ENCODE data around the gene B4GALNT4. TPM values are rescaled to one million over a fixed set of nuclear protein-coding genes. Genes with fewer than 3 reads are reported as not detected.
"Not testable (repeated sequence)": the region's sequence is repeated elsewhere in the genome, so short reads cannot be mapped to it uniquely, and the experiment has no call there.

B4GALNT4 gene
- total RNA-seq, 6 experiments from 2014 or later, result 0.05 to 0.07 TPM; not detected in 4

DNA sequence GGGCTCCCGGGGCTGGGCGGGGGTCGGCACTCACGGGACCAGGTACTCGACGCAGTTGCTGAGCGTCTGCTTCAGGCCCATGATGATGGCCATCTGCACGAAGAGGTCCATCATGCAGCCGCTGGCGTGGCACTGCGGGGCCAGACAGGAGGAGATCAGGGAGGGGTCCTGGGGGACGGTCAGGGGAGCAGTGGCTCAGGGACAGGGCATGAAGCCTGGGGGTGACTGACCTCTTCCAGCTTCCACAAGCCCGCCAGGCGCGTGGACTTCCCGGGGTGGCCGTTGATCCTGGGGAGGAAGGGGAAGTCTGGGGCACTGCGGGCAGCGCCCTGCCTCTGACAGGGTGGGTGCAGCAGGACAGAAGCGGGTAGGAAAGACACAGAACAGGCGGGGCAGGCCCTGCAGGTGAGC, 51.6 kb downstream of the B4GALNT4 start:
- intact Hi-C loops (cut with DNase I), result no loop called here
- Histone ChIP-seq H3K4me1 (peaks cover 0 to 8% (median 0%) of the 10 kb centered on the region in 4 donors), H3K27me3 (no peaks in the 10 kb centered on the region), H3K4me3 (no peak overlapping the region), H3K36me3 (no peaks in the 10 kb centered on the region), H3K9me3 (no peaks in the 10 kb centered on the region), H3K27ac (no peak overlapping the region)
- TF ChIP-seq POLR2A (IDR thresholded peaks at IDR 0.05), result no peak
- TF ChIP-seq, protein P1, sequence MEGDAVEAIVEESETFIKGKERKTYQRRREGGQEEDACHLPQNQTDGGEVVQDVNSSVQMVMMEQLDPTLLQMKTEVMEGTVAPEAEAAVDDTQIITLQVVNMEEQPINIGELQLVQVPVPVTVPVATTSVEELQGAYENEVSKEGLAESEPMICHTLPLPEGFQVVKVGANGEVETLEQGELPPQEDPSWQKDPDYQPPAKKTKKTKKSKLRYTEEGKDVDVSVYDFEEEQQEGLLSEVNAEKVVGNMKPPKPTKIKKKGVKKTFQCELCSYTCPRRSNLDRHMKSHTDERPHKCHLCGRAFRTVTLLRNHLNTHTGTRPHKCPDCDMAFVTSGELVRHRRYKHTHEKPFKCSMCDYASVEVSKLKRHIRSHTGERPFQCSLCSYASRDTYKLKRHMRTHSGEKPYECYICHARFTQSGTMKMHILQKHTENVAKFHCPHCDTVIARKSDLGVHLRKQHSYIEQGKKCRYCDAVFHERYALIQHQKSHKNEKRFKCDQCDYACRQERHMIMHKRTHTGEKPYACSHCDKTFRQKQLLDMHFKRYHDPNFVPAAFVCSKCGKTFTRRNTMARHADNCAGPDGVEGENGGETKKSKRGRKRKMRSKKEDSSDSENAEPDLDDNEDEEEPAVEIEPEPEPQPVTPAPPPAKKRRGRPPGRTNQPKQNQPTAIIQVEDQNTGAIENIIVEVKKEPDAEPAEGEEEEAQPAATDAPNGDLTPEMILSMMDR (IDR thresholded peaks at IDR 0.05), result no peak
- no peak for ATAC-seq
- peak in 1 of 3 donors; percentile 42 for DNase-seq
- 95% methylated on average over 9 of the region's 21 CpGs for WGBS (ENCODE audit: insufficient coverage, low coverage, low lambda C conversion rate, missing lambda C conversion rate)

DNA sequence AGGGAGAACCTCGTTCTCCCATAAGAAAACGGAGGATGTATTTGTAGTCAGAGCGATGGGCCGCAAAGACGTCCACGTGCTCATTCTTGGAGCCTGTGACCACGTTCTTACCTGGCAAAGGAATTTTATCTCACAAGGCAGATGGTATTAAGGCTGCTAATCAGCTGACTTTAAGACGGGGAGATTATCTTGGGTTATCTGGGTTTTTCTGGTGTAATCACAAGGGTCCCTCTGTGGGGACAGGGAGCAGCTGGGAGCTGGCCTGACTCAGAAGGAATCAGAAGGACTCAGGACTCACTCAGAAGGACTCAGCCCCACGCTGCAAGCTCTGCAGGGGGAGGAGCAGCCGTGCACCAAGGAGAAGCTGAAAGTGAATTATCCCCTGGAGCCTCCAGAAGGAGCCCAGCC, 53.0 kb downstream of the B4GALNT4 start:
- H3K9me3 ChIP-seq, result no peaks in the 10 kb centered on the region
- intact Hi-C loops (cut with DNase I), result no loop called here
- H3K27me3 ChIP-seq, result no peaks in the 10 kb centered on the region
- TF ChIP-seq, protein P1 (IDR thresholded peaks at IDR 0.05), result no peak
- no peak for TF ChIP-seq POLR2A (IDR thresholded peaks at IDR 0.05)
- no peak for ATAC-seq
- H3K27ac ChIP-seq, result no peak overlapping the region
- peak in 1 of 3 donors; percentile 11 for DNase-seq
- WGBS (ENCODE audit: insufficient coverage, low coverage, low lambda C conversion rate, missing lambda C conversion rate), result 80% methylated on average over 8 of the region's 10 CpGs
- no peaks in the 10 kb centered on the region for H3K36me3 ChIP-seq
- no peaks in the 10 kb centered on the region for H3K4me1 ChIP-seq
- no peak overlapping the region for H3K4me3 ChIP-seq

DNA sequence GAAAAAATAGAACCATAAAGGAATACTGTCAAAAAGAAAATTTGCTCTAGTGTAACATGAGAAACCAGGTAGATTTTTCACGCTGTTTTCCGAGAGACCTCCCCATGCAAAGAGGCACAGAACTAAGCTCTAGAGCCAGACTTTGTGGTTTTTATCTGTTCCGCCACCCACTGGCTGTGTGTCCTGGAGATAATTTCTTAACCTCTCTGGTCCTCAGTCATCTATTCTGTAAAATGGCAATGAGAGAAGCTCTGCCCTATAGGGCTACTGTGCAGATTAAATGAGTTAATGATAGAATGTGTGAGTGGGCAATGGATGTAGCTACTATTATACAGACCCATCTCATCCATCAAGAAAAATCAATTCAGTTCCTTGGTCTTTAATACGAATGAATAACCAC, 54.9 kb downstream of the B4GALNT4 start:
- H3K4me1 ChIP-seq, result no peaks in the 10 kb centered on the region
- TF ChIP-seq, protein P1 (IDR thresholded peaks at IDR 0.05), result no peak
- TF ChIP-seq POLR2A (IDR thresholded peaks at IDR 0.05), result no peak
- H3K4me3 ChIP-seq, result no peak overlapping the region
- no peak for ATAC-seq
- H3K27ac ChIP-seq, result no peak overlapping the region
- 84% methylated on average over 4 of the region's 4 CpGs for WGBS (ENCODE audit: insufficient coverage, low coverage, low lambda C conversion rate, missing lambda C conversion rate)
- DNase-seq, result no peak
- intact Hi-C loops (cut with DNase I), result no loop called here
- no peaks in the 10 kb centered on the region for H3K27me3 ChIP-seq
- no peaks in the 10 kb centered on the region for H3K36me3 ChIP-seq
- H3K9me3 ChIP-seq, result no peaks in the 10 kb centered on the region

DNA sequence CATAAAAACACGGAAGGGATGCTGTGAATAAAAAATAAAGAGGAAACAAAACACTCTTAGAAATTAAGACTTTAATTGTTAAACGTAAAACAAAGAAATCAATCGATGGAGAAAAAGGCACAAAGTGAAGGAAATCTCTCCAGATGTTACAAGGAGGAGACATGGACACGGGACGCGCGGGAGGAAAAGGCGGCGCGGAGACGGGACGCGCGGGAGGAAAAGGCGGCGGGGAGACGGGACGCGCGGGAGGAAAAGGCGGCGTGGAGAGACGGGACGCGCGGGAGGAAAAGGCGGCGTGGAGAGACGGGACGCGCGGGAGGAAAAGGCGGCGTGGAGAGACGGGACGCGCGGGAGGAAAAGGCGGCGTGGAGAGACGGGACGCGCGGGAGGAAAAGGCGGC, 55.5 kb downstream of the B4GALNT4 start:
- DNase-seq, result peak in 2 of 3 donors; percentile 11 to 15
- H3K27me3 ChIP-seq; H3K9me3 ChIP-seq; ATAC-seq; H3K4me1 ChIP-seq; H3K4me3 ChIP-seq; H3K27ac ChIP-seq; intact Hi-C loops (cut with DNase I); H3K36me3 ChIP-seq: not testable (repeated sequence)
- WGBS (ENCODE audit: insufficient coverage, low coverage, low lambda C conversion rate, missing lambda C conversion rate), result 35% methylated on average over 14 of the region's 45 CpGs

DNA sequence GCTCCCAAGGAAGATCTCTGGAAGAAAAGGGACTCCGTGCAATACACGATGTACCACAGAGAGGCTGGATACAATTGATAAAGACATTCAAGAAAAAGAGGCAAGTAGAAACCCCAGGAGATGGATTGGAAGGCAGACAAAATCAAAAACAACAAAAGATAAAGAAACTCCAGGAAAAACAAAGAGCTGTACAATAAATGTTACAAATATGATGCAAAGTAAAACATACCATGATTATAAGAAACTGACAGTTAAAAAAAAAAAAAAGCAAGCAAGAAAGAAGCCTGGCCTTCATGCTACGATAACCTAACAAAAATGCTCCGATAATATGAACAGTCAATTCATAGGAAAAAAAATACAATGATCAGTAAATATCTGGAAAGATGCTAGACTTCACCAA, 56.0 kb downstream of the B4GALNT4 start:
- no peak for TF ChIP-seq POLR2A (IDR thresholded peaks at IDR 0.05)
- TF ChIP-seq, protein P1 (IDR thresholded peaks at IDR 0.05), result no peak
- 58% methylated on average over 4 of the region's 4 CpGs for WGBS (ENCODE audit: insufficient coverage, low coverage, low lambda C conversion rate, missing lambda C conversion rate)
- no peaks in the 10 kb centered on the region for H3K9me3 ChIP-seq
- H3K4me3 ChIP-seq, result no peak overlapping the region
- H3K36me3 ChIP-seq, result no peaks in the 10 kb centered on the region
- no peaks in the 10 kb centered on the region for H3K27me3 ChIP-seq
- H3K27ac ChIP-seq, result no peak overlapping the region
- no peaks in the 10 kb centered on the region for H3K4me1 ChIP-seq
- DNase-seq, result no peak
- no peak for ATAC-seq
- intact Hi-C loops (cut with DNase I), result no loop called here
